ENCODE results near the gene CSPG5. TPM values are rescaled to one million over a fixed set of nuclear protein-coding genes. Genes with fewer than 3 reads are reported as not detected.

The CSPG5 gene
- total RNA-seq, 1 experiment from 2014 or later, result 0.17 TPM

Small RNA genes within 50 kb of the gene (small RNA-seq; reads per million reads assigned to genes)
- gene RN7SL870P, result 0 to 0.18 reads per million in 2 experiments

Other genes starting within 250 kb of the CSPG5 start
- 7.1 and 9.5 TPM in 2 replicates for gene PTPN23, start 197.8 kb downstream of the CSPG5 start, total RNA-seq (2014; rRNA removed; shearing (Covaris generic))
- gene SCAP, start 102.9 kb downstream of the CSPG5 start, total RNA-seq (2014; rRNA removed; shearing (Covaris generic)), result 28.0 and 34.3 TPM in 2 replicates
- gene ELP6, start 65.2 kb downstream of the CSPG5 start, total RNA-seq (2014; rRNA removed; shearing (Covaris generic)), result 18.3 and 22.6 TPM in 2 replicates
- gene SMARCC1, start 203.0 kb upstream of the CSPG5 start, total RNA-seq (2014; rRNA removed; shearing (Covaris generic)), result 30.9 and 33.8 TPM in 2 replicates
- gene DHX30, start 224.3 kb upstream of the CSPG5 start, total RNA-seq (2014; rRNA removed; shearing (Covaris generic)), result 69.4 and 71.7 TPM in 2 replicates

Measured in NCI-H460 (cell line).